ENCODE results near the gene CDH1. TPM values are rescaled to one million over a fixed set of nuclear protein-coding genes. Genes with fewer than 3 reads are reported as not detected.
A peak's percentile ranks its signal among the peaks of the same experiment; 100 is the strongest.

Gene CDH1
- total RNA-seq, 1 donor from 2014 or later = 0.17 TPM

- DNase-seq = no peak
Observed at GRCh38 chr16:68859828-68860227, 122.7 kb downstream of the CDH1 start.

- no peak for DNase-seq
Observed at GRCh38 chr16:68860978-68861892, 124.1 kb downstream of the CDH1 start.

GRCh38 chr16:68866933-68867332 lies 129.8 kb downstream of the CDH1 start:
- no peak for DNase-seq

GRCh38 chr16:68869492-68870088 lies 132.5 kb downstream of the CDH1 start:
- DNase-seq = no peak

DNA sequence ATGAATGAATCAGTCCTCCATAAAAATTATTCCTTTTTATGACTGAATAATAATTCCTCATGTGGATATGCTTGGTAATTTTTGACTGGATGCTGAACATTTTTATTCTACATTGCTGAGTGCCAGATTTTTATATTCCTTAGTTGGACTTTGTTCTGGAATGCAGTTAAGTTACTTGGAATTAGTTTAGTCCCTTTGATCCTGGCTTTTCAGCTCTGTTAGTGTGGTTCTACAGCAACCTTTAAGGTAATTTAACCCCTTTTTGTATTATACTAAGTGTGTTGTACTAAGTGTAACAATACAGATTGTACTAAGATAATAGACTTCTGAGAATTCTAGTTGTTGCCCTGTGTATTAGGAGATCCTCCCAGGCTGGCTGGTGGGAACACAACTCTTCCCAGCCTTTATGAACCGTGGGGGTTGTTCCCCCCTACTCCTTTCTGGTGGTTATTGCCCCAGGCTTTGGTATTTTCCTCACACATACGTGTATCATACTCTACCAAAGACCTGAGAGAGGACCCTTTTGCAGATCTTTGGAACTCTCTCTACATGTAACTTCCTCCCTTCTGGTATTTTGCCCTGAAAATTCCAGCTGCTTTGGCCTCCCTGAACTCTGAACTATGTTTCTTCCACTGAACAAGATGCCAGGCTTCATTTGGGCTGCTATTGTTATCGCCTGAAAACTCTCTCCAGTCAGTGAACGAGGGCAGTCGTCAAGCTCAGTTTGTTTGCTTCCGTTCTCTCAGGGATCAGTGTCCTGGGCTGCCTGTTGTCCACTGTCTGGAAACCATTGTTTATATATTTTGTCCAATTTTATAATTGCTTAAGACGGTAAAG lies 136.8 kb downstream of the CDH1 start:
- peak; percentile 12 for DNase-seq

- no peak for DNase-seq
Observed at GRCh38 chr16:68875871-68876270, 138.8 kb downstream of the CDH1 start.

DNA sequence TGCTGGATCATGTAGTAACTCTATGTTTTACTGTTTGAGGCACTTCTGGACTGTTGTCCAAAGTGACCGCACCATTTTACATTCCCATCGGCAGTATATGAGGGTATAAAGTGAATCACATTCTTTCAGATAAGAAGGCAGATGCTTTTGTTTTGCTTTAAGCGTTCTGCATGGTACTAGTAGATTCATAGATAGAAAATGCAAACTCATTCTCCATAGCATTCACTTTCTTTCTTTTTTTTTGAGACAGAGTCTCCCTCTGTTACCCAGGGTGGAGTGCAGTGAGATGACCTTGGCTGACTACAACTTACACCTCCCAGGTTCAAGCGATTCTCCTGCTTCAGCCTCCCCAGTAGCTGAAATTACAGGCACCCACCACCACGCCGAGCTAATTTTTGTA lies 146.6 kb downstream of the CDH1 start:
- DNase-seq = no peak

GRCh38 chr16:68884401-68884800 lies 147.3 kb downstream of the CDH1 start:
- peak; percentile 10 for DNase-seq

Other genes with a start within 250 kb of the CDH1 start
- 20.2 and 26.5 TPM in 2 replicates for gene ZFP90, start 198.0 kb upstream of the CDH1 start, total RNA-seq
- 0.19 and 0.85 TPM in 2 replicates for gene CDH3, start 92.0 kb upstream of the CDH1 start, total RNA-seq
- 17.1 and 37.8 TPM in 2 replicates for gene TANGO6, start 106.2 kb downstream of the CDH1 start, total RNA-seq

All from dermis blood vessel endothelial cell (primary cell).